H9 (cell line): ENCODE results near the gene CREB5. TPM values are rescaled to one million over a fixed set of nuclear protein-coding genes. Genes with fewer than 3 reads are reported as not detected.

Experiments used
- DNase-seq: peaks from one replicate; pipeline ENCODE4 v3.0.0-alpha.2; 2017
- H2AFZ ChIP-seq: one replicate; pipeline ENCODE4 v1.6.1; 2013; ENCODE audit warnings: mild to moderate bottlenecking, low read length, control low read depth, moderate library complexity
- H2AK5ac ChIP-seq: 2 replicates; pipeline ENCODE4 v1.6.1; 2013; ENCODE audit warnings: low read length, control low read depth, mixed read lengths; ENCODE audit not compliant: insufficient read length
- H2BK120ac ChIP-seq: one replicate; pipeline ENCODE4 v1.6.1; 2013; ENCODE audit warnings: low read depth, mild to moderate bottlenecking, low read length, control low read depth, inconsistent platforms; ENCODE audit not compliant: poor library complexity, severe bottlenecking
- H2BK12ac ChIP-seq: 2 replicates; pipeline ENCODE4 v1.6.1; 2013; ENCODE audit warnings: low read length, control low read depth, mixed read lengths, low read depth; ENCODE audit not compliant: insufficient read length
- H2BK15ac ChIP-seq: 2 replicates; pipeline ENCODE4 v1.6.1; 2013; ENCODE audit warnings: low read depth, low read length, control low read depth
- H2BK20ac ChIP-seq: one replicate; pipeline ENCODE4 v1.6.1; 2013; ENCODE audit warnings: low read depth, mild to moderate bottlenecking, low read length, control low read depth, inconsistent platforms; ENCODE audit not compliant: poor library complexity, severe bottlenecking
- H2BK5ac ChIP-seq: 2 replicates; pipeline ENCODE4 v1.6.1; 2013; ENCODE audit warnings: low read length, control low read depth, mixed read lengths; ENCODE audit not compliant: insufficient read length
- H3K14ac ChIP-seq: 2 replicates; pipeline ENCODE4 v1.6.1; 2013; ENCODE audit warnings: low read length, control low read depth; ENCODE audit not compliant: insufficient read depth
- H3K18ac ChIP-seq: 2 replicates; pipeline ENCODE4 v1.6.1; 2013; ENCODE audit warnings: low read depth, mild to moderate bottlenecking, mixed read lengths, low read length, control low read depth; ENCODE audit not compliant: insufficient read length
- H3K23ac ChIP-seq: 2 replicates; pipeline ENCODE4 v1.6.1; 2013; ENCODE audit warnings: low read length, control low read depth, mixed read lengths, low read depth; ENCODE audit not compliant: insufficient read length
- H3K23me2 ChIP-seq: 2 replicates; pipeline ENCODE4 v1.6.1; 2013; ENCODE audit warnings: low read depth, mild to moderate bottlenecking, mixed read lengths, low read length, control low read depth; ENCODE audit not compliant: insufficient read length, poor library complexity, severe bottlenecking
- H3K27ac ChIP-seq: 2 replicates; pipeline ENCODE4 v1.5.1; 2013; ENCODE audit warnings: low read length, control low read depth, mixed read lengths, low read depth; ENCODE audit not compliant: insufficient read length
- H3K27me3 ChIP-seq: 2 replicates; pipeline ENCODE4 v1.6.1; 2013; ENCODE audit warnings: low read length, control low read depth, inconsistent platforms; ENCODE audit not compliant: insufficient read depth
- H3K4ac ChIP-seq: 2 replicates; pipeline ENCODE4 v1.6.1; 2013; ENCODE audit warnings: low read depth, mild to moderate bottlenecking, control low read depth, inconsistent platforms, low read length, moderate library complexity
- H3K4me1 ChIP-seq: 2 replicates; pipeline ENCODE4 v1.6.1; 2013; ENCODE audit warnings: low read length, control low read depth, inconsistent platforms; ENCODE audit not compliant: insufficient read depth
- H3K4me2 ChIP-seq: 2 replicates; pipeline ENCODE4 v1.6.1; 2013; ENCODE audit warnings: low read length, control low read depth, mixed read lengths; ENCODE audit not compliant: insufficient read length, insufficient read depth
- H3K56ac ChIP-seq: 2 replicates; pipeline ENCODE4 v1.6.1; 2013; ENCODE audit warnings: low read depth, mild to moderate bottlenecking, mixed read lengths, low read length, control low read depth; ENCODE audit not compliant: insufficient read length
- H3K79me1 ChIP-seq: 2 replicates; pipeline ENCODE4 v1.6.1; 2013; ENCODE audit warnings: low read depth, mild to moderate bottlenecking, moderate library complexity, low read length, control low read depth, inconsistent platforms; ENCODE audit not compliant: insufficient read depth, poor library complexity, severe bottlenecking
- H3K79me2 ChIP-seq: 2 replicates; pipeline ENCODE4 v1.6.1; 2013; ENCODE audit warnings: low read length, control low read depth, inconsistent platforms; ENCODE audit not compliant: insufficient read depth
- H3K9ac ChIP-seq: 2 replicates; pipeline ENCODE4 v1.6.1; 2013; ENCODE audit warnings: low read length, control low read depth, mixed read lengths; ENCODE audit not compliant: insufficient read length; ENCODE audit errors: extremely low read depth
- H3K9me3 ChIP-seq: one replicate; pipeline ENCODE4 v1.6.1; 2013; ENCODE audit warnings: low read depth, low read length, inconsistent platforms; ENCODE audit not compliant: control insufficient read depth
- H3T11ph ChIP-seq: one replicate; pipeline ENCODE4 v1.6.1; 2013; ENCODE audit warnings: mild to moderate bottlenecking, low read length, control low read depth, inconsistent platforms
- H4K20me1 ChIP-seq: one replicate; pipeline ENCODE4 v1.6.1; 2013; ENCODE audit not compliant: control insufficient read depth, insufficient read length, insufficient read depth
- H4K5ac ChIP-seq: 2 replicates; pipeline ENCODE4 v1.6.1; 2013; ENCODE audit warnings: low read depth, mild to moderate bottlenecking, mixed read lengths, low read length, control low read depth; ENCODE audit not compliant: insufficient read length
- H4K8ac ChIP-seq: replicated peaks from 2 replicates; pipeline ENCODE4 v1.6.1; 2013; ENCODE audit warnings: low read length, control low read depth, mixed read lengths, low read depth; ENCODE audit not compliant: insufficient read length
- H4K91ac ChIP-seq: 2 replicates; pipeline ENCODE4 v1.6.1; 2013; ENCODE audit warnings: low read depth, mild to moderate bottlenecking, moderate library complexity, mixed read lengths, low read length, control low read depth; ENCODE audit not compliant: insufficient read length
- H3K27ac Mint-ChIP-seq, 3 experiments: 2 replicates in 2 of 3; 3 replicates in 1 of 3; pipeline ENCODE4 v1.8.0; 2020 to 2021; ENCODE audit warnings: mixed read lengths in 3 of 3, mild to moderate bottlenecking in 1 of 3, moderate library complexity in 1 of 3
- H3K27me3 Mint-ChIP-seq: 2 replicates; pipeline ENCODE4 v1.8.0; 2021; ENCODE audit warnings: low read depth, mild to moderate bottlenecking, moderate library complexity, mixed read lengths
- H3K36me3 Mint-ChIP-seq, 3 experiments: 2 replicates in 2 of 3; 3 replicates in 1 of 3; pipeline ENCODE4 v1.8.0; 2020 to 2021; ENCODE audit warnings: low read depth in 3 of 3, mixed read lengths in 3 of 3; ENCODE audit not compliant: insufficient read depth in 1 of 3
- H3K4me1 Mint-ChIP-seq, 2 experiments: 2 replicates each; pipeline ENCODE4 v1.8.0; 2020; ENCODE audit warnings: mixed read lengths in 2 of 2
- H3K4me3 Mint-ChIP-seq, 2 experiments: 2 replicates in 1 of 2; 3 replicates in 1 of 2; pipeline ENCODE4 v1.8.0; 2020 to 2021; ENCODE audit warnings: mild to moderate bottlenecking in 2 of 2, mixed read lengths in 2 of 2, moderate library complexity in 1 of 2
- H3K9me3 Mint-ChIP-seq, 2 experiments: 2 replicates in 1 of 2; 3 replicates in 1 of 2; pipeline ENCODE4 v1.8.0; 2020; ENCODE audit warnings: mild to moderate bottlenecking in 2 of 2, mixed read lengths in 2 of 2, moderate library complexity in 1 of 2
- CTCF ChIP-seq: fragments of 200-600 bp; sonication (generic); conservative IDR thresholded peaks from 3 replicates; pipeline ENCODE4 v1.8.0; 2021; ENCODE audit warnings: antibody characterized with exemption, mild to moderate bottlenecking
- total RNA-seq: library from RNA; stranded (reverse); gene quantifications from 2 replicates; pipeline ENCODE4 v1.2.1, GENCODE V29; 2021

The CREB5 gene
- total RNA-seq, 1 experiment from 2014 or later, result 4.0 TPM

- Histone ChIP-seq H2BK12ac (no peak overlapping the region), H3K4me2 (no peak overlapping the region), H3K23ac (no peak overlapping the region), H4K20me1 (no peaks in the 10 kb centered on the region), H2AFZ (no peak overlapping the region), H2AK5ac (no peak overlapping the region), H3K79me1 (no peaks in the 10 kb centered on the region), H2BK5ac (no peak overlapping the region), H4K91ac (no peak overlapping the region), H4K5ac (no peak overlapping the region), H3K18ac (no peak overlapping the region), H3K4me1 (no peaks in the 10 kb centered on the region), H3K23me2 (no peaks in the 10 kb centered on the region), H3K14ac (no peak overlapping the region), H4K8ac (no peak overlapping the region), H3K56ac (no peak overlapping the region), H3T11ph (no peak overlapping the region), H3K9ac (no peak overlapping the region), H2BK120ac (no peak overlapping the region), H3K27ac (no peak overlapping the region), H3K4ac (no peak overlapping the region), H3K79me2 (no peaks in the 10 kb centered on the region; the same call in 1 of the 2 replicates), H3K9me3 (no peaks in the 10 kb centered on the region), H2BK20ac (no peak overlapping the region), H3K27me3 (no peaks in the 10 kb centered on the region), H2BK15ac (no peak overlapping the region)
- no peaks in the 10 kb centered on the region for H3K36me3 Mint-ChIP-seq
- H3K27ac Mint-ChIP-seq, result no peak overlapping the region
- DNase-seq, result no peak
- no peaks in the 10 kb centered on the region for H3K9me3 Mint-ChIP-seq
- no peak overlapping the region for H3K4me3 Mint-ChIP-seq
- peaks cover 0 to 4% of the 10 kb centered on the region in 2 experiments; a peak in 2 of 4 replicates for H3K4me1 Mint-ChIP-seq
- no peak for TF ChIP-seq CTCF
- no peaks in the 10 kb centered on the region for H3K27me3 Mint-ChIP-seq
Observed at GRCh38 chr7:28606421-28606820, 194.1 kb downstream of the CREB5 start.
